ENCODE measurements around the gene INTS1.

Gene INTS1

GRCh38 chr7:1431634-1432380, 72.4 kb downstream of the INTS1 start:
- ChIA-PET CTCF (interaction anchor here (0.6 to 1.2 kb wide), 4 partner anchors 9 to 204 kb away, joined by 3 to 7 read pairs (median 4); no protein-coding TSS in a partner anchor), POLR2A (interaction anchor here (1.0 kb wide), 1 partner anchor 48 kb away, joined by 3 read pairs; no protein-coding TSS in a partner anchor)
- TF ChIP-seq NFRKB (IDR thresholded peaks at IDR 0.05) (no peak), FOXM1 (IDR thresholded peaks at IDR 0.05; ENCODE audit: borderline replicate concordance) (no peak), FOXK2 (IDR thresholded peaks at IDR 0.05) (no peak), SP1 (IDR thresholded peaks at IDR 0.05) (no peak), ARNT (IDR thresholded peaks at IDR 0.05) (no peak), SUZ12 (IDR thresholded peaks at IDR 0.05) (no peak), BHLHE40 (IDR thresholded peaks at IDR 0.05; ENCODE audit: borderline replicate concordance) (no peak), FOXA1 (IDR thresholded peaks at IDR 0.05) (no peak)
- DNase-seq (ENCODE audit: extremely low spot score): no peak

DNA sequence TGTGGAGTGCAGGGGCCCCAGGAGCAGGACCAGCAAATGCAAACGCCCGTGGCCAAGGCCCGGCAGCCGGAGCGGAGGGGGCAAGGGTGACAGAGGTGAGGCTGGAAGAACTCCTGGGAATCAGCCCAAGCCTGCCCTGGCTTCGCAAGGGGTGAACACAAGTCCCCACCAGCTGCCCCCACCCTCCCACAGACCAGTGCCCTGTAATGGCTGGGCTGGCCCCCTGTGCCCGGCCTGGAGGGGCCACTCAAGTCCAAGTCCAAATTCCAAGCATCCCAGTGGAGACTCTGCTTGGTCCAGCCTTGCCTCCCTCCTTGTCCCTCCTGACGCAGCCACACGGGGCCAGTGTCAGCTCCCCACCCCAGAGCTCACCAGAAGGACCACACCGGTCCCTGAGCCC, 73.0 kb downstream of the INTS1 start:
- TF ChIP-seq CTBP1 (IDR thresholded peaks at IDR 0.05; ENCODE audit: borderline replicate concordance) (no peak), ARNT (IDR thresholded peaks at IDR 0.05) (no peak), TARDBP (IDR thresholded peaks at IDR 0.05) (no peak), L3MBTL2 (conservative IDR thresholded peaks at IDR 0.05) (no peak)
- ChIA-PET CTCF (no interaction called here), POLR2A (no interaction called here)
- no peak for DNase-seq (ENCODE audit: extremely low spot score)

- ChIA-PET CTCF (no interaction called here), POLR2A (no interaction called here)
- TF ChIP-seq ZNF384 (IDR thresholded peaks at IDR 0.05): no peak
- no peak for DNase-seq (ENCODE audit: extremely low spot score)
Observed at GRCh38 chr7:1430056-1430845, 73.9 kb downstream of the INTS1 start.

GRCh38 chr7:1428941-1429501, 75.2 kb downstream of the INTS1 start:
- no peak for DNase-seq (ENCODE audit: extremely low spot score)
- ChIA-PET CTCF (no interaction called here), POLR2A (no interaction called here)
- no peak for TF ChIP-seq LEF1 (IDR thresholded peaks at IDR 0.05; ENCODE audit: borderline replicate concordance)
- TF ChIP-seq ZNF384 (IDR thresholded peaks at IDR 0.05): no peak
- no peak for TF ChIP-seq ELF4 (IDR thresholded peaks at IDR 0.05)
- TF ChIP-seq L3MBTL2 (conservative IDR thresholded peaks at IDR 0.05): no peak
- TF ChIP-seq FOXK2 (IDR thresholded peaks at IDR 0.05): no peak
- no peak for TF ChIP-seq FOXA1 (IDR thresholded peaks at IDR 0.05)
- TF ChIP-seq ARNT (IDR thresholded peaks at IDR 0.05): no peak
- TF ChIP-seq SUZ12 (IDR thresholded peaks at IDR 0.05): no peak
- TF ChIP-seq CTBP1 (IDR thresholded peaks at IDR 0.05; ENCODE audit: borderline replicate concordance): no peak
- no peak for TF ChIP-seq NFRKB (IDR thresholded peaks at IDR 0.05)
- no peak for TF ChIP-seq SP1 (IDR thresholded peaks at IDR 0.05)
- no peak for TF ChIP-seq TARDBP (IDR thresholded peaks at IDR 0.05)
- no peak for TF ChIP-seq BHLHE40 (IDR thresholded peaks at IDR 0.05; ENCODE audit: borderline replicate concordance)
- no peak for TF ChIP-seq HDGF (IDR thresholded peaks at IDR 0.05; ENCODE audit: borderline replicate concordance)
- TF ChIP-seq FOXM1 (IDR thresholded peaks at IDR 0.05; ENCODE audit: borderline replicate concordance): no peak
- TF ChIP-seq PKNOX1 (IDR thresholded peaks at IDR 0.05): no peak

DNA sequence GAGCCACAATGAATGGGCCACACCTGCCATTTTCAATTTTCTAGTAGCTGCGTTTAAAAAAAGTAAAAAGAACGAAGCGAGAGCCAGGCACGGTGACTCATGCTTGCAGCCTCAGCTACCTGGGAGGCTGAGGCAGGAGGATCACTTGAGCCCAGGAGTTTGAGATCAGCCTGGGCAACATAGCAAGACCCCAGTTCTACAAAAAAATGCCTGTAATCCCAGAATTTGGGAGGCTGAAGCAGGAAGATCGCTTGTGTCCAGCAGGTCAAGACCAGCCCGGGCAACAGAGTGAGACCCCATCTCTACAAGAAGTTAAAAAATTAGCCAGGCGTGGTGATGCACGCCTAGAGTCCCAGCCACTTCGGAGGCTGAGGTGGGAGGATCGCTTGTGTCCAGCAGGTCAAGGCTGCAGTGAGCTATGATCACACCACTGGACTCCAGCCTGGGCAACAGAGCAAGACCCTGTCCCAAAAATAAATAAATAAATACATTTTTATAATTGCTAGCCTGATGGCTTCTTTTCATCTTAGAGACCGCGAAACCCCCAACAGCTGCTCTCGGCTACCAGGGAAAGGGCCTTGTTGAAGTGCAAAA, 77.0 kb downstream of the INTS1 start:
- no peak for DNase-seq (ENCODE audit: extremely low spot score)
- ChIA-PET CTCF (no interaction called here), POLR2A (no interaction called here)
- TF ChIP-seq FOXA1 (IDR thresholded peaks at IDR 0.05) (no peak), ARNT (IDR thresholded peaks at IDR 0.05) (no peak)

- ChIA-PET CTCF (no interaction called here), POLR2A (no interaction called here)
- no peak for TF ChIP-seq ARNT (IDR thresholded peaks at IDR 0.05)
- TF ChIP-seq PKNOX1 (IDR thresholded peaks at IDR 0.05): no peak
- TF ChIP-seq ELF4 (IDR thresholded peaks at IDR 0.05): no peak
- no peak for TF ChIP-seq SP1 (IDR thresholded peaks at IDR 0.05)
- no peak for TF ChIP-seq FOXM1 (IDR thresholded peaks at IDR 0.05; ENCODE audit: borderline replicate concordance)
- TF ChIP-seq CTBP1 (IDR thresholded peaks at IDR 0.05; ENCODE audit: borderline replicate concordance): no peak
- TF ChIP-seq BHLHE40 (IDR thresholded peaks at IDR 0.05; ENCODE audit: borderline replicate concordance): no peak
- no peak for TF ChIP-seq HDGF (IDR thresholded peaks at IDR 0.05; ENCODE audit: borderline replicate concordance)
- no peak for TF ChIP-seq ZNF384 (IDR thresholded peaks at IDR 0.05)
- no peak for TF ChIP-seq L3MBTL2 (conservative IDR thresholded peaks at IDR 0.05)
- no peak for TF ChIP-seq TARDBP (IDR thresholded peaks at IDR 0.05)
- TF ChIP-seq FOXA1 (IDR thresholded peaks at IDR 0.05): no peak
- TF ChIP-seq FOXK2 (IDR thresholded peaks at IDR 0.05): no peak
- no peak for TF ChIP-seq NFRKB (IDR thresholded peaks at IDR 0.05)
- no peak for TF ChIP-seq LEF1 (IDR thresholded peaks at IDR 0.05; ENCODE audit: borderline replicate concordance)
- no peak for TF ChIP-seq SUZ12 (IDR thresholded peaks at IDR 0.05)
Observed at GRCh38 chr7:1426474-1426873, 77.7 kb downstream of the INTS1 start.

More at GRCh38 chr7:1426474-1426873, 77.7 kb downstream of the INTS1 start:
- DNase-seq (ENCODE audit: extremely low spot score): no peak
